Liver (tissue), 3 donors: ENCODE data around the gene CDKL1.

ENCODE experiments used
- GABPA ChIP-seq, 2 donors: IDR thresholded peaks in 1 of 2; conservative IDR thresholded peaks in 1 of 2; 2 replicates each; pipeline ENCODE4 v1.6.1; 2016; ENCODE audit warnings: antibody characterized with exemption in 2 of 2, mild to moderate bottlenecking in 1 of 2, moderate library complexity in 1 of 2
- RXRA ChIP-seq, 2 donors: IDR thresholded peaks; 2 replicates each; pipeline ENCODE4 v1.6.1; 2017 to 2018; ENCODE audit warnings: antibody characterized with exemption in 2 of 2, mild to moderate bottlenecking in 1 of 2
- SP1 ChIP-seq: IDR thresholded peaks from 2 replicates; pipeline ENCODE4 v1.6.1; 2018; ENCODE audit warnings: antibody characterized with exemption, mild to moderate bottlenecking
- TAF1 ChIP-seq: conservative IDR thresholded peaks from 2 replicates; pipeline ENCODE4 v1.6.1; 2016; ENCODE audit warnings: antibody characterized with exemption, mild to moderate bottlenecking
- TF ChIP-seq, protein P1 (sequence below): fragments of 150-350 bp; IDR thresholded peaks from 2 replicates; pipeline ENCODE4 v1.5.1; 2017; ENCODE audit warnings: improper control_type of control experiment, low read depth, low read length; ENCODE audit not compliant: missing input control
- TF ChIP-seq, protein P2 (sequence below): IDR thresholded peaks from 2 replicates; pipeline ENCODE4 v1.6.1; 2016; ENCODE audit warnings: antibody characterized with exemption, mild to moderate bottlenecking
- TF ChIP-seq, protein P3 (sequence below): IDR thresholded peaks from 2 replicates; pipeline ENCODE4 v1.6.1; 2016; ENCODE audit warnings: antibody characterized with exemption
- donor health status: healthy.
- donor health status: healthy.

DNA sequence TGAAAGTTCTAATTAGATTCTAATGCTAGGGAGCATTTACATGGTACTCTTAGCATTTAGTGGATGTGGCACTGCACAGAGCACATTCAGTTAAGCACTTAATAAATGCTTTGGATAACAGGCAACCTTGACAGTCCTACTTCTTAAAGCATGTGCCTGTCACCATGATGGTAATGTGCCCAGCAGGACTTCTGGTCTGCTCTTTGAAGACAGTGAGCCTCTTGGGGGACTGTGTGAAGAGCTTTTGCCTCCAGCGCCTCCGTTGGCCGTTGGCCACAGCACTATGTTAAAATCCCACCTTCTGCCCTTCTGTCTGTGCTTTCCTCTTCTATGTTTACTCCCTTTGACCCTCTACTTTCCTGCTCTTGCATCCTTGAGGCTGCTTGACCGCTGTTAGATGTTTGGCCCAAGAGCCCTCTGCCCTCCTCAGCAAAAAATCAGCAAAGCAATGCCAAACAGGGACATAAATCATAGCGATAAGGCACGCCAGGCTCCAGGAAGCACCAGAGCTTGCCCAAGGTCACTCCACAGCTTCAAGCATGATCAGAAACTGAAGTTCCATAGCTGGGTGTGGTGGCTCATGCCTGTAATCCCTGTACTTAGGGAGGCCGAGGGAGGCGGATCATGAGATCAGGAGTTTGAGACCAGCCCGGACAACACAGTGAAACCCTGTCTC is 8.3 kb downstream of the CDKL1 start:
- TF ChIP-seq, protein P1, sequence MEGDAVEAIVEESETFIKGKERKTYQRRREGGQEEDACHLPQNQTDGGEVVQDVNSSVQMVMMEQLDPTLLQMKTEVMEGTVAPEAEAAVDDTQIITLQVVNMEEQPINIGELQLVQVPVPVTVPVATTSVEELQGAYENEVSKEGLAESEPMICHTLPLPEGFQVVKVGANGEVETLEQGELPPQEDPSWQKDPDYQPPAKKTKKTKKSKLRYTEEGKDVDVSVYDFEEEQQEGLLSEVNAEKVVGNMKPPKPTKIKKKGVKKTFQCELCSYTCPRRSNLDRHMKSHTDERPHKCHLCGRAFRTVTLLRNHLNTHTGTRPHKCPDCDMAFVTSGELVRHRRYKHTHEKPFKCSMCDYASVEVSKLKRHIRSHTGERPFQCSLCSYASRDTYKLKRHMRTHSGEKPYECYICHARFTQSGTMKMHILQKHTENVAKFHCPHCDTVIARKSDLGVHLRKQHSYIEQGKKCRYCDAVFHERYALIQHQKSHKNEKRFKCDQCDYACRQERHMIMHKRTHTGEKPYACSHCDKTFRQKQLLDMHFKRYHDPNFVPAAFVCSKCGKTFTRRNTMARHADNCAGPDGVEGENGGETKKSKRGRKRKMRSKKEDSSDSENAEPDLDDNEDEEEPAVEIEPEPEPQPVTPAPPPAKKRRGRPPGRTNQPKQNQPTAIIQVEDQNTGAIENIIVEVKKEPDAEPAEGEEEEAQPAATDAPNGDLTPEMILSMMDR, result no peak
- TF ChIP-seq SP1, result peak; percentile 12
- TF ChIP-seq, protein P2, sequence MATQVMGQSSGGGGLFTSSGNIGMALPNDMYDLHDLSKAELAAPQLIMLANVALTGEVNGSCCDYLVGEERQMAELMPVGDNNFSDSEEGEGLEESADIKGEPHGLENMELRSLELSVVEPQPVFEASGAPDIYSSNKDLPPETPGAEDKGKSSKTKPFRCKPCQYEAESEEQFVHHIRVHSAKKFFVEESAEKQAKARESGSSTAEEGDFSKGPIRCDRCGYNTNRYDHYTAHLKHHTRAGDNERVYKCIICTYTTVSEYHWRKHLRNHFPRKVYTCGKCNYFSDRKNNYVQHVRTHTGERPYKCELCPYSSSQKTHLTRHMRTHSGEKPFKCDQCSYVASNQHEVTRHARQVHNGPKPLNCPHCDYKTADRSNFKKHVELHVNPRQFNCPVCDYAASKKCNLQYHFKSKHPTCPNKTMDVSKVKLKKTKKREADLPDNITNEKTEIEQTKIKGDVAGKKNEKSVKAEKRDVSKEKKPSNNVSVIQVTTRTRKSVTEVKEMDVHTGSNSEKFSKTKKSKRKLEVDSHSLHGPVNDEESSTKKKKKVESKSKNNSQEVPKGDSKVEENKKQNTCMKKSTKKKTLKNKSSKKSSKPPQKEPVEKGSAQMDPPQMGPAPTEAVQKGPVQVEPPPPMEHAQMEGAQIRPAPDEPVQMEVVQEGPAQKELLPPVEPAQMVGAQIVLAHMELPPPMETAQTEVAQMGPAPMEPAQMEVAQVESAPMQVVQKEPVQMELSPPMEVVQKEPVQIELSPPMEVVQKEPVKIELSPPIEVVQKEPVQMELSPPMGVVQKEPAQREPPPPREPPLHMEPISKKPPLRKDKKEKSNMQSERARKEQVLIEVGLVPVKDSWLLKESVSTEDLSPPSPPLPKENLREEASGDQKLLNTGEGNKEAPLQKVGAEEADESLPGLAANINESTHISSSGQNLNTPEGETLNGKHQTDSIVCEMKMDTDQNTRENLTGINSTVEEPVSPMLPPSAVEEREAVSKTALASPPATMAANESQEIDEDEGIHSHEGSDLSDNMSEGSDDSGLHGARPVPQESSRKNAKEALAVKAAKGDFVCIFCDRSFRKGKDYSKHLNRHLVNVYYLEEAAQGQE, result no peak
- no peak for TF ChIP-seq GABPA (IDR thresholded peaks at IDR 0.05 in 1 of 2, conservative IDR thresholded peaks at IDR 0.05 in 1 of 2)
- TF ChIP-seq, protein P3, sequence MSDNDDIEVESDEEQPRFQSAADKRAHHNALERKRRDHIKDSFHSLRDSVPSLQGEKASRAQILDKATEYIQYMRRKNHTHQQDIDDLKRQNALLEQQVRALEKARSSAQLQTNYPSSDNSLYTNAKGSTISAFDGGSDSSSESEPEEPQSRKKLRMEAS, result no peak
- TF ChIP-seq RXRA (IDR thresholded peaks at IDR 0.05), result no peak
- no peak for TF ChIP-seq TAF1
